Activated naive CD4-positive, alpha-beta T cell treated with anti-CD3 and anti-CD28 coated beads, Interleukin-2, amount 10 ng/mL, durations not matched to agents 5 hours and 36 hours (primary cell): ENCODE data around the gene CDKN2A. TPM values are rescaled to one million over a fixed set of nuclear protein-coding genes. Genes with fewer than 3 reads are reported as not detected.

Experiments
- total RNA-seq, 2 experiments: library from RNA; stranded (reverse); gene quantifications; one replicate each; pipeline ENCODE4 v1.2.3, GENCODE V29; 2021

The CDKN2A gene
- 10 to 100 TPM; 34.2 to 35.1 TPM for total RNA-seq

DNA sequence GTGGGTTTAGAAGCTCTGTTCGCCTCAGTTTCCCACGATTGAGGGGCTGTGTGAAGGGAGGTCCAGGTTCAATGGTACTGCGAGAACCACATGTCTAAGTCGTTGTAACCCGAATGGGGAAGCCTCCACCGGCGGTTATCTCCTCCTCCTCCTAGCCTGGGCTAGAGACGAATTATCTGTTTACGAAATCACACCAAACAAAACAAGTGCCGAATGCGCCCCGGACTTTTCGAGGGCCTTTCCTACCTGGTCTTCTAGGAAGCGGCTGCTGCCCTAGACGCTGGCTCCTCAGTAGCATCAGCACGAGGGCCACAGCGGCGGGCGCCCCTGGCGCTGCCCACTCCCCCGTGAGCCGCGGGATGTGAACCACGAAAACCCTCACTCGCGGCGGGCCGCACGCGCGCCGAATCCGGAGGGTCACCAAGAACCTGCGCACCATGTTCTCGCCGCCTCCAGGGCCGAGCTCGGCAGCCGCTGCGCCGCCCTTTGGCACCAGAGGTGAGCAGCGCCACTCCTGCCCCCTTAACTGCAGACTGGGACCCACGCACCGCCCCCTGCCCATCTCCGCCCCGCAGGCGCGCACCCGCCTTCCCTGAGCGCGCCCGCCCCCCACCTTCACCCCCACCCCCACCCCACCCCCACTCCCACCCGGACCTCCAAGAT lies at the start of gene CDKN2A:
TSS of gene CDKN2A (minus strand) at position 500 of the 663 bp plus-strand sequence.

GRCh38 chr9:22008717-22009505 lies 14.7 kb upstream of the CDKN2A start, which contains the start of gene CDKN2B:
CDKN2B (minus strand) TSS chr9:22009305; CDS start chr9:22008953, 352 bp downstream.

GRCh38 chr9:21994556-21995005 lies 389 bp upstream of the CDKN2A start, which contains the start of gene CDKN2B-AS1:
CDKN2B-AS1 (plus strand) TSS chr9:21994791.

Other genes starting within 250 kb of the CDKN2A start
- 10 to 100 TPM; 53.4 to 56.1 TPM for gene MTAP, start 191.8 kb downstream of the CDKN2A start, total RNA-seq
- gene CDKN2B-AS1, start 399 bp upstream of the CDKN2A start, total RNA-seq, result 1 to 10 TPM; 6.4 to 6.6 TPM
- gene CDKN2B, start 14.9 kb upstream of the CDKN2A start, total RNA-seq, result 1 to 10 TPM; 4.9 to 6.3 TPM